GM12878 (cell line): ENCODE measurements around the gene PTPRQ. TPM values are rescaled to one million over a fixed set of nuclear protein-coding genes. Genes with fewer than 3 reads are reported as not detected.
A peak's percentile ranks its signal among the peaks of the same experiment; 100 is the strongest.

Experiments used
- ATAC-seq: fragments of 200-7000 bp; cut with Tn5 transposase; 3 replicates; pipeline ENCODE4 v1.9.1; 2020; ENCODE audit warnings: mild to moderate bottlenecking, moderate library complexity
- BruUV-seq: library from RNA; stranded (reverse); fragments of 400-500 nt; replicated peaks from 2 replicates; lab custom pipeline; 2021; lab: Mats Ljungman, UMichigan
- CTCF ChIA-PET: fragments of 300-600 bp; sonication (Branson Sonifier 250); formaldehyde crosslinking; extraction: SDS; loops from one replicate; lab custom pipeline; 2021; ENCODE audit warnings: inconsistent platforms; lab: Yijun Ruan, JAX
- POLR2A ChIA-PET: fragments of 350-600 bp; formaldehyde crosslinking; extraction: SDS; loops from one replicate; lab custom pipeline; 2021; ENCODE audit warnings: inconsistent platforms; lab: Charles Lee
- RAD21 ChIA-PET: fragments of 300-600 bp; sonication (Branson Sonifier 250); formaldehyde crosslinking; loops from one replicate; lab custom pipeline; 2023; ENCODE audit warnings: antibody characterized with exemption; ENCODE audit not compliant: unreplicated experiment; lab: Charles Lee
- SMC1A ChIA-PET: fragments of 300-600 bp; sonication (Branson Sonifier 250); formaldehyde crosslinking; loops from one replicate; lab custom pipeline; 2023; ENCODE audit not compliant: unreplicated experiment, uncharacterized antibody; lab: Charles Lee
- DNase-seq: peaks from one replicate; pipeline ENCODE4 v3.0.0-alpha.2; 2011; ENCODE audit warnings: low read depth, low spot score
- FAIRE-seq: peaks from 3 replicates; lab custom pipeline; 2011; peaks lifted over from hg19 to GRCh38; lab: Jason Lieb, UNC
- H2AFZ ChIP-seq: 2 replicates; pipeline ENCODE4 v1.6.0; 2011; ENCODE audit warnings: low read depth, low read length, control low read depth; ENCODE audit not compliant: control insufficient read depth
- H3K27ac ChIP-seq: 2 replicates; pipeline ENCODE4 v1.5.1; 2011; ENCODE audit warnings: control low read depth; ENCODE audit not compliant: control insufficient read depth, insufficient read depth
- H3K27me3 ChIP-seq, 2 experiments: replicated peaks in 1 of 2; 2 replicates each; pipeline versions ENCODE4 v1.6.0 to v1.6.1; 2011; ENCODE audit warnings: low read length in 1 of 2; ENCODE audit not compliant: control insufficient read depth in 2 of 2, insufficient read depth in 2 of 2
- H3K36me3 ChIP-seq, 2 experiments: 2 replicates each; pipeline ENCODE4 v1.5.1; 2011; ENCODE audit warnings: low read length in 1 of 2; ENCODE audit not compliant: control insufficient read depth in 2 of 2, insufficient read depth in 2 of 2
- H3K4me1 ChIP-seq: 2 replicates; pipeline ENCODE4 v1.6.1; 2011; ENCODE audit warnings: mild to moderate bottlenecking, low read length, moderate library complexity, mixed read lengths; ENCODE audit not compliant: control insufficient read depth, insufficient read depth
- H3K4me2 ChIP-seq: 2 replicates; pipeline ENCODE4 v1.6.0; 2011; ENCODE audit warnings: control low read depth; ENCODE audit not compliant: control insufficient read depth, insufficient read depth
- H3K4me3 ChIP-seq: fragments of 200-600 bp; sonication (generic); 2 replicates; pipeline ENCODE4 v1.5.1; 2016
- H3K79me2 ChIP-seq: 2 replicates; pipeline ENCODE4 v1.6.0; 2011; ENCODE audit warnings: low read length; ENCODE audit not compliant: control insufficient read depth, insufficient read depth
- H3K9ac ChIP-seq: 2 replicates; pipeline ENCODE4 v1.8.0; 2011; ENCODE audit warnings: low read length, control low read depth, mixed read lengths; ENCODE audit not compliant: control insufficient read depth, insufficient read depth
- H3K9me3 ChIP-seq: replicated peaks from 3 replicates; pipeline ENCODE4 v1.5.1; 2011; ENCODE audit warnings: mild to moderate bottlenecking, low read length; ENCODE audit not compliant: control insufficient read depth, insufficient read depth
- H4K20me1 ChIP-seq: 2 replicates; pipeline ENCODE4 v1.6.0; 2011; ENCODE audit not compliant: control insufficient read depth, insufficient read depth
- BCL3 ChIP-seq: IDR thresholded peaks from 2 replicates; pipeline ENCODE4 v1.6.1; 2011; ENCODE audit warnings: borderline replicate concordance, low read depth, mild to moderate bottlenecking, moderate library complexity, low read length; ENCODE audit not compliant: insufficient read depth, poor library complexity, severe bottlenecking
- CUX1 ChIP-seq: IDR thresholded peaks from 2 replicates; pipeline ENCODE4 v1.6.1; 2012; ENCODE audit warnings: improper control_type of control experiment, low read depth, low read length; ENCODE audit not compliant: insufficient replicate concordance
- IKZF2 ChIP-seq, 2 experiments: fragments of 450-650 bp; IDR thresholded peaks; 2 replicates each; pipeline ENCODE4 v1.6.1; 2017; ENCODE audit warnings: mild to moderate bottlenecking in 2 of 2, moderate library complexity in 2 of 2
- KAT2A ChIP-seq: conservative IDR thresholded peaks from 2 replicates; pipeline ENCODE4 v1.6.1; 2011; ENCODE audit warnings: low read depth, low read length; ENCODE audit not compliant: control insufficient read depth
- KDM1A ChIP-seq: fragments of 200-600 bp; sonication (generic); IDR thresholded peaks from 2 replicates; pipeline ENCODE4 v1.6.1; 2016; ENCODE audit warnings: borderline replicate concordance
- RELA ChIP-seq: fragments of 450-650 bp; IDR thresholded peaks from 2 replicates; pipeline ENCODE4 v1.8.0; 2014; ENCODE audit warnings: borderline replicate concordance; ENCODE audit not compliant: partially characterized antibody
- SMC3 ChIP-seq: IDR thresholded peaks from 2 replicates; pipeline ENCODE4 v1.6.1; 2011; ENCODE audit warnings: low read length, improper control_type of control experiment, borderline replicate concordance
- TAF1 ChIP-seq: IDR thresholded peaks from 2 replicates; pipeline ENCODE4 v1.6.1; 2011; ENCODE audit warnings: mild to moderate bottlenecking, low read depth, low read length, borderline replicate concordance
- TARDBP ChIP-seq: IDR thresholded peaks from 2 replicates; pipeline ENCODE4 v1.6.1; 2016; ENCODE audit warnings: borderline replicate concordance
- WGBS: methylation state at CpG from one replicate; pipeline ENCODE4 v1.1.6; 2016; ENCODE audit warnings: low lambda C conversion rate; ENCODE audit not compliant: insufficient replicate concordance, insufficient coverage; ENCODE audit errors: missing lambda C conversion rate; 5-methylcytosine and 5-hydroxymethylcytosine counted together
- in situ Hi-C: fragments of 300-500 bp; cut with MboI; formaldehyde crosslinking; loops from 9 replicates; pipeline ENCODE4 v1.14.3; 2018; ENCODE audit warnings: mixed read lengths
- intact Hi-C: fragments of 100-400 bp; cut with micrococcal nuclease; formaldehyde crosslinking; loops from one replicate; pipeline ENCODE4 v1.14.2; 2022; ENCODE audit not compliant: unreplicated experiment
- polyA plus RNA-seq, 11 experiments: library from polyadenylated mRNA; depleted of rRNA in 4 of 11; unstranded in 6 of 11; stranded (reverse) in 5 of 11; fragments of >200 nt; fragmentation: Nextera tagmentation in 4 of 11; fragmentation: Illumina TruSeq in 1 of 11; extraction: Ambion mirVana in 4 of 11; extraction: Trizol in 1 of 11; gene quantifications; 1 replicate in 1 of 11; 2 replicates in 10 of 11; pipeline versions ENCODE4 v1.2.1 to v1.2.3, GENCODE V29; 2011 to 2016; ENCODE audit warnings: inconsistent platforms in 2 of 11, missing spikeins in 2 of 11, low read depth in 1 of 11
- total RNA-seq, 4 experiments: library from RNA; depleted of rRNA in 3 of 4; stranded (reverse); fragments of >200 nt in 3 of 4; fragmentation: Illumina TruSeq in 1 of 4; extraction: Trizol in 1 of 4; gene quantifications; 2 replicates each; pipeline versions ENCODE4 v1.2.1 to v1.2.3, GENCODE V29; 2013 to 2021

The PTPRQ gene
- total and polyA plus RNA-seq, 10 of the 15 experiments (the other 5 are each of a cell fraction or from before 2014, with no cell fraction given) = 0.01 TPM; not detected in 9

- H3K4me2 ChIP-seq = no peak overlapping the region
- no peaks in the 10 kb centered on the region for H3K79me2 ChIP-seq
- H3K9ac ChIP-seq = no peak overlapping the region
- no TSS peak for BruUV-seq
- in situ Hi-C loops (no loop called here), intact Hi-C loops (no loop called here)
- no peak overlapping the region for H3K4me3 ChIP-seq
- DNase-seq = no peak
- H2AFZ ChIP-seq = no peak overlapping the region
- H3K36me3 ChIP-seq = no peaks in the 10 kb centered on the region
- WGBS = 46% methylated on average over 1 of the region's 1 CpG
- H4K20me1 ChIP-seq = no peaks in the 10 kb centered on the region
- SMC1A ChIA-PET = no interaction called here
- peak; percentile 52 for FAIRE-seq
- CTCF ChIA-PET = no interaction called here
- H3K27me3 ChIP-seq = no peaks in the 10 kb centered on the region
- no peaks in the 10 kb centered on the region for H3K4me1 ChIP-seq
- no peak for TF ChIP-seq KDM1A
- no peak for TF ChIP-seq RELA
- no peak for TF ChIP-seq TARDBP
- TF ChIP-seq BCL3 = no peak
- TF ChIP-seq KAT2A = no peak
- no peak for TF ChIP-seq IKZF2 (IDR thresholded peaks at IDR 0.05)
- no peak for TF ChIP-seq SMC3
- TF ChIP-seq CUX1 = no peak
- no peak for TF ChIP-seq TAF1
- TF ChIP-seq, all 136 proteins: peak for 0
- ChIA-PET POLR2A (no interaction called here), RAD21 (no interaction called here)
- Histone ChIP-seq H3K27ac (no peak overlapping the region), H3K9me3 (no peaks in the 10 kb centered on the region)
- no peak for ATAC-seq
Measured at GRCh38 chr12:80676856-80677255, 232.8 kb downstream of the PTPRQ start.
